HG02938 (cell line): Measurements from ENCODE around the gene KCNB1.

ENCODE experiments used
- ATAC-seq: cut with Tn5 transposase; IDR thresholded peaks from one replicate; pipeline ENCODE4 v1.9.1; 2021; ENCODE audit warnings: mild to moderate bottlenecking, moderate library complexity; ENCODE audit not compliant: unreplicated experiment

The KCNB1 gene

DNA sequence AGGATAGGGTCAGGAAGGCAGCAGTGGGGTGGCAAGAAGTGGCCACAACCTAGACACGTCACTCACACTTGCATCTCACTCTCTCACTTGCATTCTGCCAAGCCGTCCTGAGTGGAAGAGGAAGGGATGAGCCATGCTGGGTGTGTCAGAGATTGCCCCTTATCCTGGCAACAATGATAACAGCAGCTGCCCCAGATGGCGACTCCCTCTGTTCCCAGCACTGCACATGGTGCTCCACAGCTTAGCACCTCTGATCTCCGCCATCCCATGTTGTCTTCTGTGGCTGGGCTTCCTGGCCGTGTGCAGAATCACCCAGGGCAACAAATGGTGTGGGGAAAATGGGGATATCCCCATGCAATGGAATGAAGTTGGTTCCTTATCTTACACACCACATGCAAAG, 11.1 kb downstream of the KCNB1 start:
- no peak for ATAC-seq

DNA sequence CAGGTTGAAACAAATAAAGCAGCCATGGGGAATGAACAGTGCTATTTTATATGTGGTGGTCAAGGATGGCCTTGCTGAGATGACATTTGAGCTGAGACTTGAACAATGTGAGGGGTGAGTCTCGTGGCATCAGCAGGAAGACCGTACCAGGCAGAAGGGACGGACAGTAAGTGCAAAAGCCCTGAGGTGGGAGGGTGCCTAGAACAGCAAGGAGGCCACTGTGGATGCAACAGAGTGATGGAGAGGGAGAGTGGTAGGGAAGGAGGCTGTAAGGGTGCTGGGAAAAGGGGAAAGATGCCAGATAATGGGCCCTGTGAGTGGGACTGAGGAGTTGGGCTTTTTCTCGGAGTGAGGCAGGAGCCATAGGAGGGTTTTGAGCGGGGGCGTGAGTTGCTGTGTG, 11.5 kb downstream of the KCNB1 start:
- ATAC-seq, result no peak

DNA sequence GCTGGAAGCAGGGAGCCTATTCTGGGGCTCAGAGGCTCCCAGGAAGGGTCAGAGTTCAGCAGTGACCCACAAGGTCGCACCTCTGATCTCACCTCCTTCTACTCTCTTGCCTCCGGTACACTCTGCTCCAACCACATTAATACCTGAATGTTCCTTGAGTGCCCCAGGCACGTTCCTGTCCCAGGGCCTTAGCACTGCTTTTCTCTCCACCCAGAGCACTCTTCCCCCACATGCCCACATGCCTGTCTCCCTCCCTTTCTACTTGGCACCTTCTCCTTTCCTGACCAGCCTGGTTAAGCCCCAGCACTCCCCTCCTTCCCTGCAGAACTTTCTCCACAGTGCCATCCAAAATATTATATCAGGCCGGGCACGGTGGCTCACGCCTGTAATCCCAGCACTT, 13.4 kb downstream of the KCNB1 start:
- ATAC-seq, result no peak

DNA sequence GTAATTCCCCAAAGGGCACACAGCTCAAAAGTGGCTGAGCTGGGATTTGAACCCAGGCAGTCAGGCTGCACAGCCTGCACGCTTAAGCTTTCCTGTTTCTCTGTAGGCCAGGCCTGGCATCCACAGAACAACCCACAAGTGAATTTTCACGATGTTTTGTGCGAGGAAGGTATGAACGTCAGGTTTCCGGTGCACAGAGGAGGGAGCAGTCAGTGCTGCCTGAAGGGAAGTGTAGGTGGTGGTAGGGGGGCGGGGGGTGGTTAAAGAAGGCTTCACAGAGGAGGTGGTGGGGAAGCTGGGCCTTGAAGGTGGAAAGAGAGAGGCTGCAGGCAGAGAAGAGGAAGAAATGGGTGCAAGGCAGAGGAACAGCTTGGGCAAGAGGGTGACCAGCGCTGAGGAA, 14.1 kb downstream of the KCNB1 start:
- no peak for ATAC-seq

DNA sequence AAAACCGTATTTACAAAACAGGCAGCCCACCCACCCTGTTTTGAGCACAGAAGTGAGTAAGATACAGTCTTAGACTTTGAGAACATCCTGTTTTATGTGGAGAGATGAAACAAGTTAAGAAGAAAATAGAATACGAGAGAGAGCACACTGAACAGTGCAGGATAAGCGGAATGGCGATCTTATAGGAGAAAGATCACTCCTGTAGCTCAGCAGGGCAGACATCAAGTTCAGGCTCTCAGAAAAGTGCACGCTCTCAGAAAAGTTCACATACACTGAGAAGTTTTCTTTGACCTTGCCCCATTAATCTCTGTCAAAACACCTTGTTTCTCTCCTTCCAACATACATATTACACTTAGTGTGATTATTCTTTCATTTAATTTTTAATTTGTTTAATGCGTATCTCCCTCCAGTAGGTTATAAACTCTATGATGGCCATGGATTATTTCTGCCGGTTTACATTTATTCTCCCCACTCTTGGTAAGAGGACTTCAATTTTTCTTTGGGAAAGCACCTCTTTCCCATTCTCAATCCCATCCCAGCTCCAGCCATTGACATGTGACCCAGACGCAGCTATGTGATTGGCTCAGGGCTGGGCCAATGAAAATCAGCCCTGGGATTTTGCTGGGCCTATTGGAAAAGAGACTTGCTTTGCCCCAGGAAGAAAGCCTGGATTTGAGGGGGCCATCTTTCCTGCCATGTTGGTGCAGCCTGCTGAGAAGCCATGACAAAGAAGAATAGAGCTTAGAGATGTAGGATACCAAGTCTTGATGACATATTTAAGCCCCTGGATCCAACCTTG, 16.2 kb downstream of the KCNB1 start:
- no peak for ATAC-seq

DNA sequence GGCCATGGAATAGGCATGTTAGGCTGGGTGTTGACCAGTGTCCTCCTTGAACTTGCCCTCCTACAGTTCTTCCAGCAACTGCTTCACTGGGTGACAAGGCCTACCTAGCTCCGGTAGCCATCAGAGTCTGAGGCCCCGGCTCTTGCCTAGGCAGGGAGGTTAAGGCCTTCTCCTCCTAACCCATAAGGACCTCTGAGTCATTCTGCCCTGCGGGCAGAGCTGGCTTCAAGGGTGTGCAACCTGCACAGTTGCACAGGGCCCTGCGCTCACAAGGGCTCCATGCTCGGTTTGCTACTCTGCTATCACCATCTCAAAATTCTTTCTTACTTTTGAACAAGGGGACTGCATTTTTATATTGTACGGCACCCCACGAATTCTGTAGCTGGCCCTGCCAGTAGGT, 17.9 kb downstream of the KCNB1 start:
- no peak for ATAC-seq

DNA sequence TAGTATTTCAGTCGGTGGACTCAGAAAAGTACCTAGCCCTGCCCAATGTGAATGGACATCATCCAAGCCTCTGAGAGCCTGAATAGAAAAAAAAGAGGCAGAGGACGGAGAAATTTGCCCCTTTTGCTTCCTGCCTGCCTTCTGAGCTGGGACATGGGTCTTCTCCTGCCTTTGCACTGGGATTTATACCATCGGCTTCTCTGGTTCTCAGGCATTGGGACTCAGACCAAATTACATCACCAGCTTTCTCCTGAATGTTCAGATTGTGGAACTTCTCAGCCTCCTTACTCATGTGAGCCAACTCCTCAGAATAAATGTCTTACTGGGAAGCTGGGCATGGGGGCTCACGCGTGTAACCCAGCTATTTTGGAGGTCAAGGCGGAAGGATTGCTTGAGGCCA, 19.8 kb downstream of the KCNB1 start:
- no peak for ATAC-seq

DNA sequence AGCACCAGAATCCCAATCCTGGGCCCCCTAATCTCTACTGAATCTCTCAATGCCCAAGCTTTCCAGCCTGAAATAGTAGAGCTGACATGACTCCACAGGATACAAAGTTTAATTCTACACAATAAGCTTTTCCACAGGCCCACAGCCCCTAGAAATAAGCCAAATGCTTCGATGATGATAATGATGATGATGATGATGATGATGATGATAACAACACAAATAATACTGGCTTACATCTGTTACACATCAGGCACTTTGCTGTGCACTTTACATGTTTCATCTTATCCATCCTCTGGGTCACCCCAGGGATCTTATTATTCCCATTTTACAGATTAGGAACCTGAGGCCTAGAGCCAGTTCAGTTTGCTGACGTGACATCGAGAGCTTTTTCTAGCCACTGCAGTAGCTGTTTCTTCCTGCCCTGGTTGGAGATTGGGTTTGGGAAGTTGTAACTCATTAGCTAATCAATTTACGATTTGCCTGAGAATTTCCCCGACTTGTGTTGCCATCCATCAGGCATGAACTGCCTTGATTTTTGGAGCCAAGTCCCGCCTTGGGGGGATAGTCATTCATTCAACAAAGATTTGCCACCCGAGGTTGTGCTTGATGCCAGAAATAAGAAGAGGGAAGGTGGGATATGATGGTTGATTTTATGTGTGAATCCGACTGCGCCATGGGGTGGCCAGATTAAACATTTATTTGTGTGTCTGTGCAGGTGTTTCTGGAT, 20.4 kb downstream of the KCNB1 start:
- ATAC-seq, result no peak

DNA sequence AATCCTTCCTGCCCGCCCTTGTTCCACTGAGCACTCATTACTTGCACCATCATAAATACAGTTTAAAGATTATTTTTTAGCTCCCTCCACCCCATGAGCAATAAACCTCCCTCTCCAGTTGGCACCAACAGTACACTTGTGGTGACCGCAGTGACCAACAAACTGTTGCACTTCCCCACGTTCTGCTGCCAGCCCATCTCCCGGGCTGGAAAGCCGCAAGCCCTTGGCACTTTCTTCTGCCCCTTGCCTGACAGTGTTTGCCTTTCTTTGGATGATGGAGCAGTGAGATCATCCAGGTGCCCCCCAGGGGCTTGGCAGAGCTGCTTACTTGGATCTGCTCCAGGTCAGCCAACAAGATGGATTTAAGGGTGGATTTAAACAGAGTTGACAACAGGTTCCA, 21.6 kb downstream of the KCNB1 start:
- no peak for ATAC-seq

DNA sequence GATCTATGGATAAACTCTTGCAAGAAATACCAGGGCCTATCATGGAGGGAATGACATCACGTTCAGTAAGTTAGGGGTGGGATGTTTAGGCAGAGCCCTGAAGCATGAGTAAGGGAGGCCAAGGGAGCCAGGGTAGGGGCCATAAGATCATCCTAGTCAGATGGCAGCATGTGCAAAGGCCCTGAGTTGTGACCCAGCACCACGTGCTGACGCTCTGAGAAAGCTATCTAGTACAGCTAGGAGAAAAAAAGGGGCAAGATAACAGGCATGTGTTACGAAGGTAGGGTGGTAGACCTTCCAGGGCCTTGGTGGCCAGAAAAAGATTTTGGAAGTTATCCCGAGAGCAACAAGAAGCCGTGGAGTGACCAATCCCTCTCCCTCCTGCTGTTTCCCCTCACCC, 22.3 kb downstream of the KCNB1 start:
- no peak for ATAC-seq

DNA sequence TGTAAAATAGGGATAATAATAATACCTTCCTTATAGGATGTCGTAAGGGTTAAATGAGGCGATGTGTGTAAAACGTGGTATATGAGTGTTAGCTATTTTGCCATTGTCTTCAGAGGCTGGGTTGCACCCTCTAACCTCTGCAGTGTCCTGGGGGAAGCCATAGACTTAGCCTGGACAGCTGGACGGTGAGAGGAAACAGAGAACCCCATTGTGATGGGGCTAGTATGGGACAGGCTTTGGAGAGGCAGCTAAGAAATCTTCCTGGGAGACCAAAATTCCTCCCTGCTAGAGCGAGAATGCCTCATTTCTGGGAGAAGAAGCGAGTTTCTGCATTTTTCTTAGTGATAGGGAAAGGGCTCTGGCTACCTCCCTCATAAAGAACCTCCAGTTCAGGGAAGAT, 22.8 kb downstream of the KCNB1 start:
- no peak for ATAC-seq

DNA sequence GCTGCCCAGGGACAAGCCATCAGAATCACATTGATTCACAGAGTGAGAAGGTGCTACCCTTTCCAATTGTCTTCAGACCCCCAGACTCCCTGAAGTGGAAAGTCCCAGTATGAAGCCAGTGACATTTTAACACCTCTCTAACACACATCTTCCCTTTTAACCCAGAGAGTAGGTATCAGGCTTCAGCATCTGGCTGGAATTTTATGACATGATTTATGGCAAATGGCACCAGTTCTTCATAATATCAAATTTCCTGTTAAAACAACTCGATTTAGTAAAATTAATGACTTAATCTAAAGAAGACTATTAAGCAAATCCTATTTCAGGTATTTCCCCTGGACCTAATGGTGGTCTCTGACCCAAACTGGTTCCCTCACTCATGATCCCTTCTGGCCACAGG, 25.0 kb downstream of the KCNB1 start:
- no peak for ATAC-seq

DNA sequence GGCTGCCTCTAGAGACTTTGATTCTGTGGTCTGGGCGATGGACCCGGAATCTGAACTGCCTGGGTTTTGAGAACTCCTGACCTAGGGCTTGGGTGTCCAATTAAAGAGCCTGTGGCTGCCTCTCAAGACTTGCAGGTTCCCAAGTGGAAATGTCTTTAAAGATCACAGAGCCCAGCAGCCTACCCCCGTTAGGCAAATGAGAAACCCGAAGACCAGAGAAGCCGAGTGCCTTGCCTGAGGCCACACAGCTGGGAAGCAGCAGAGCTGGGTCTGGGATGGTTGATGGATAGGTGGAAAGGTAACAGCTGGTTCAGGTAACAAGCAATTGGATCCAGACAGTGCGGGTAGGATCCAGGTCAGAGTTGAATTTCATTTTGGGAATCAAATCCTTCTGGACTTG, 25.8 kb downstream of the KCNB1 start:
- ATAC-seq, result no peak

DNA sequence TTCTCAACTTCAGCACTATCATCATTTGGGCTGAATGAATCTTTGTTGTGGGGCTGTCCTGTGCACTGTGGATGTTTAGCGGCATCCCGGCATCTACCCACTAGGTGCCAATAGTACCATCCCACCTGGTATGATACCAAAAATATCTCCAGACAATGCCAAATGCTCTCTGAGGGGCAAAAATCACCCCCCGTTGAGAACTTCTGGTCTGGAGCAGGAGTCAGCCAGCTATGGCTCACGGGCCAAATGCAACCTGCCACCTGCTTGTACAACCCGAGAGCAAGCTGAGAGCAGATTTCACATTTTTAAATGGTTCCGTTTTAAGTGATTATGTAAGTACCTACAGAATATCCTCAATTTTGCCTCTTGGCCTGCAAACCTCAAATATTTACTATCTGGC, 26.8 kb downstream of the KCNB1 start:
- ATAC-seq, result no peak

DNA sequence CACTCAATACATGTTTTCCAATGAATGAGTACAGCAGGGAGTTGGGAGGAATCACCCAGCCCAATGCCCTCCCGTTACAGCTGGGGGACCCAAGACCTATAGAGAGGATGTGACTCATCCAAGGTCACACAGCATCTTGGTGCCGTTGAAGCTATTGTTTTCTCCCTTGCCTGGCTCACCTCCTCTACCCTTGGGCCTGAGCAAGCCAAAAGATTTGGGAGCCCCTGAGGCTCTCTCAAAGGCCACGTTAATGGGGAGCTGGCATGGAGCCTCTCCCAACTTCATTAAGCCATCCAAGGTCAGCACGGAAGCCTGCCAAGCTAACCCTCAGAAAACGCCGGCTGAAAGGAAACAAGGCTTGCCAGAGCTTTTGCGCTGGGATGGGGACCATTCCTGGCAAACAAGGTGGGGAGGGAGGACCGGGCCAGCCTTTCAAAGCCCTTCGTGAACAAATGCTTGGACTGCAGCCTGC, 30.4 kb downstream of the KCNB1 start:
- ATAC-seq, result no peak

DNA sequence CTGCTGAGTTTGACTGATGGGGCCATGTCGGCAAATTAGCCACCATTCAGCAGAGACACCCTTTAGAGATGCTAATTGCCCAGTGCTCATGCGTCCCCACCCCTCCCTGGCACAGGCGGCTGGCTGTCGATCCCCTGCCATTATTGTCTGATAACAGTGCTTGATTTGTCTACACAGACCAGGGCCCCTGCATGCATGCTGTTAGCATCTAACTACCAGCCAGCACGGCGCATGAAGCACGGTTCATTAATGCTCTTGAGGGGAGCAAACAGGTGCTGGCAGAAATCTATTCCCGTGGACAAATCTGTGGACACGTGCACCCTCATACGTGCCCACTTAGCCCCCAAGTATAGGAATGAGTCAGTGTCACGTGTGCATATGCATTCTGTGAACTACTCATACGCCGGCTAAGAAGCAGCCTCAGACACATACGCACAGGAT, 32.2 kb downstream of the KCNB1 start:
- ATAC-seq, result no peak

DNA sequence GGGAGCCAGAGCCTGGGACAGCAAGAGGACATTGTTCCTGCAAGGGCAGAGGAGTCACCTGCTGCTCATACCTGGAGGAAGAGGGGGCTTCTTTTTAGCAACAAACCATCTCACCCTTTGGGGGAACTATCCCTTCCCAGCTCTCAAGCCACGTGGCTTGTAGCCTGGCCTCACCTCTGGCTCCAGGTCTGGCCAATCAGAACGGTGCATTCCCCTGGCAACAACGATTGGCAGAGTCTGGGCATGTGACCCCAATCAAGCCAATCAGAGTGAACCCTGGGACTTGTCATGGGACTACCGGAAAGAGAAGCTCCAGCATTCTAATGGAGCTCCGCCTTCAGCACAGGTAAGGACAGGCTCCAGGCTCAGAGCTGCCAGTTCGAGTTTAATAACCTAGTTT, 33.6 kb downstream of the KCNB1 start:
- no peak for ATAC-seq

DNA sequence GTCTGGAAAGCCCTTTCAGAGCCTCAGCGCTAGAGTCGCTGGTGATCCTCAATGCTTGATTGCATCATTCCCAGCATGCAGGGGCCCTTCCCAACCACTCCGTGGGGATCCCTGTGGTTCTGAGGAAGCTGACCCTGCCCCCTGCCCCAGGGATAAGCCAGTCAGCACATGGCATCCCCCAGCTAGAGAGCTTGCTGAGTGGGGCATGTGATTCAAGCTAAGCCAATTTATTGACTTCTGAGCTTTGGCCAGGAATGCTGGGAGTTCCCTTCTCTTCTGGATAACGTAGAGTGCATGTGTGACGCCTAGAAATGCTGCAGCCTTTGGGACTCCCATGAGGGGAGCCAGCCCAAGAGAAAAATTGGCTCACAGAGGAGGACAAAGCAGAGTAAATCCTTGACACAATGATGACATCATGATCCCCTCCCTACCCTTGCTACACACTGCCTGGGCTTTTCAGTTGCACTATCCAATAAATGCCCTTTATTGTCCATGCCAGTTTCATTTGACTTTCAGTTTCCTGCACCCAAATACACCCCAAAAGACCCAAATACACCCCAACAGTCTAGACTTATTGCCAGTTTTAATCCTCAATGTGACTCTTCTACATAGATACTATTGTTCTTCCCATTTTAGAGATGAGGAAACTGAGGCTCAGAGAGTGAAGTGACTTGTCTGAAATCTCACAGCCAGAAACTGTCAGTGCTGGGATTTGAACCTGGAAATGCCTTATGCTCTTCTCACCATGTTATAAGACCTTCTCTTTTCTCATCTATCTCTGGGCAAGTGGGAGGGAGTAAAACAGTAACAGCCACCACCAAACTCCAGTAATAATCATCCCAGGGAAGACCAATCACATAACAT, 34.3 kb downstream of the KCNB1 start:
- no peak for ATAC-seq

DNA sequence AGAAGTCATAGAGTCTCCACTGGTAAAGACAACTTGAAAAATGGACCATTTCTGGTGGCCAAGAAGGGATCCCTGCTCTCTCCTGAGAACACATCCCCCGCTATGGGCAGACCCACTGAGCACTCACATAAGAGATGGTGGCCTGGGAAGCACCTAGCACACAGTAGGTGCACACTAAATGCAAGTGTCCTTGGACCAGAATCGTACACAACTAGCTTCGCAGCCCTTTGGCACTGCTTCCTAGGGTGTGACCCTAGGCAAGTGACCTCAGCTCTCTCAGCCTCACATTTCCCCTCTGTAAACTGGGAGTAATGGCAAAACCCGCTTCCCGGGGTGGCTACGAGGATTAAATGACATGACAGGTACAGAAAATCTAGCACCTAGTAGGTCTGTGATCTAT, 35.1 kb downstream of the KCNB1 start:
- no peak for ATAC-seq

DNA sequence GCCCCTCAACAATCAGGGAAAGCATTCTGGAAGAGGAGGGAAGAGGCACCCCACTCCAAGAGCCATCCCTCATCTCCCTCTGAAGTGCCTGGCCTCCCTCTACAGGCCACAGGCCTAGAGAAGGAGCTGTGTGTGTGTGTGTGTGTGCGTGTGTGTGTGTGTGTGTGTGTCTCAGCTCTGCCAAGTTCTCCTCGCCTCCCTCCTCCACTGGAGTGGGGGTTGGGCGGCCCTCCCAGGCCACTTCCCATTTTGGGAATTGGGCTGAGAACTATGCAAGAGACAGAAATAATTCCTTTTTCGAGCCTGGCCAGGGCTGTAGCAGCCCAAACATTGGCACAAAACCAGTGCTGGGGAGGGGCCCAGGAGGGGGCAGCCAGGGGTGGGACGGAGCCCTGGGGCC, 35.7 kb downstream of the KCNB1 start:
- no peak for ATAC-seq

DNA sequence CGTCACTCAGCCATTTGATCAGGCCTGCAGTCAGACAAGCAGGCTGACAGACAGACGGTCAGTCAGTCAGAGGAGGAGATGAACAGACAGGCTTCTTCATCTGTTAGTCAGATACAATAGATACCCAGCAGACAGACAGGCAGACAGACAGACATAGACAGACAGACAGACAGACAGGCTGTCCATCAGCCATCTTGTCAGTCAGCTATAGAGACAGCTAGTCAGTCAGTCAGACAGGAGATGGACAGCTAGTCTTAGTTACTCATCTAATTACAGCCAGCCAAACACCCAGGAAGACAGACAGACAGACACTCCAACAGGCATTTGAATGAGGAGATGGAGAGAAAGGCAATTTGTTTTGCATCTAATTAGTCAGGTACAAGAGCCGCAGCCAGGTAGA, 36.4 kb downstream of the KCNB1 start:
- ATAC-seq, result no peak

DNA sequence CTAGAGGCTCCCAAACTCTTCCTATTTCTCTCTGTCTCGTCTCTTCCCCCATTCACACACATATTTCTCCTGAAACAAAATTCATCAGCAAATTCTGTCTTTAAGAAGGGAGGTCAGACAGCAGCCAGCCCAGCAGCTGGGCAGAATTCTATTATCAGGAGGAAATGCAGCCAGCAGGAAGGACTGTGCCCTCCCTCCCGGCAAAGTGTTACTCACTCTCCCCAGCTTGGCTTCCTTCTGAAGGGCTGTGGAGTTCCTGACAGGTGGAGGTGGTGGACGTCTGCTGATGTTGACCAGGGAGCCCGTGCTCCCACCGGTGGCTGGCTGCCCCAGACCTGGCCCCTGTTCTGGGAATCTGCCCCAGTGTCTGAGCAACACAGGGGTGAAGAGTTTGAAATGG, 37.3 kb downstream of the KCNB1 start:
- ATAC-seq, result no peak
